Neural cell (in vitro differentiated cells): Measurements from ENCODE around the gene FNDC3A. TPM values are rescaled to one million over a fixed set of nuclear protein-coding genes. Genes with fewer than 3 reads are reported as not detected.
"Not testable (repeated sequence)": the region's sequence is repeated elsewhere in the genome, so short reads cannot be mapped to it uniquely, and the experiment has no call there.

Source experiments
- H2AFZ ChIP-seq: fragments of 200-600, 300-800 bp; sonication (generic), shearing (Covaris generic); 2 replicates; pipeline ENCODE4 v1.6.0; 2014; ENCODE audit warnings: low read depth, mild to moderate bottlenecking, antibody characterized with exemption, low read length, moderate library complexity
- H3F3A ChIP-seq: fragments of 200-600 bp; shearing (Covaris generic); 2 replicates; pipeline ENCODE4 v1.6.1; 2016; ENCODE audit warnings: mild to moderate bottlenecking, moderate library complexity, mixed read lengths, antibody characterized with exemption, low read length; ENCODE audit not compliant: insufficient read depth, poor library complexity, severe bottlenecking
- H3K27ac ChIP-seq: fragments of 200-600, 300-800 bp; sonication (generic), shearing (Covaris generic); 2 replicates; pipeline ENCODE4 v1.5.1; 2014; ENCODE audit warnings: mild to moderate bottlenecking, low read length, moderate library complexity
- H3K27me3 ChIP-seq: fragments of 300-800, 200-600 bp; sonication (generic), shearing (Covaris generic); 2 replicates; pipeline ENCODE4 v1.6.0; 2014; ENCODE audit warnings: mild to moderate bottlenecking, low read depth, low read length, moderate library complexity; ENCODE audit not compliant: insufficient read depth
- H3K36me3 ChIP-seq: fragments of 300-800, 200-600 bp; sonication (generic), shearing (Covaris generic); 2 replicates; pipeline ENCODE4 v1.5.1; 2014; ENCODE audit warnings: mild to moderate bottlenecking, antibody characterized with exemption, low read length, moderate library complexity; ENCODE audit not compliant: insufficient read depth
- H3K4me2 ChIP-seq: fragments of 300-800, 200-600 bp; sonication (generic), shearing (Covaris generic); 2 replicates; pipeline ENCODE4 v1.6.0; 2014; ENCODE audit warnings: mild to moderate bottlenecking, low read length
- H3K4me3 ChIP-seq: fragments of 300-800, 200-600 bp; sonication (generic), shearing (Covaris generic); 2 replicates; pipeline ENCODE4 v1.5.1; 2014; ENCODE audit warnings: mild to moderate bottlenecking, low read length, moderate library complexity
- H3K79me2 ChIP-seq: fragments of 200-600 bp; shearing (Covaris generic); replicated peaks from 2 replicates; pipeline ENCODE4 v1.6.0; 2014; ENCODE audit warnings: mild to moderate bottlenecking, low read length, moderate library complexity; ENCODE audit not compliant: insufficient read depth
- H3K9ac ChIP-seq: fragments of 300-800, 200-600 bp; sonication (generic), shearing (Covaris generic); 2 replicates; pipeline ENCODE4 v1.6.1; 2016; ENCODE audit warnings: mild to moderate bottlenecking, low read length, mixed read lengths
- H3K9me2 ChIP-seq: fragments of 200-600 bp; shearing (Covaris generic); 2 replicates; pipeline ENCODE4 v1.6.1; 2016; ENCODE audit warnings: mild to moderate bottlenecking, low read length, mixed read lengths; ENCODE audit not compliant: insufficient read depth
- H3K9me3 ChIP-seq: fragments of 200-600, 300-800 bp; sonication (generic), shearing (Covaris generic); 2 replicates; pipeline ENCODE4 v1.6.1; 2016; ENCODE audit warnings: mild to moderate bottlenecking, mixed run types, low read length, moderate library complexity, mixed read lengths
- H4K20me1 ChIP-seq: fragments of 200-600 bp; shearing (Covaris generic); 2 replicates; pipeline ENCODE4 v1.6.1; 2016; ENCODE audit warnings: mild to moderate bottlenecking, mixed run types; ENCODE audit not compliant: insufficient read depth
- CTCF ChIP-seq: fragments of 450-650 bp; IDR thresholded peaks from 2 replicates; pipeline ENCODE4 v1.5.1; 2014; ENCODE audit warnings: antibody characterized with exemption, mild to moderate bottlenecking, moderate library complexity; ENCODE audit not compliant: poor library complexity, severe bottlenecking
- EP300 ChIP-seq: fragments of 450-650 bp; conservative IDR thresholded peaks from 2 replicates; pipeline ENCODE4 v1.6.1; 2014; ENCODE audit warnings: antibody characterized with exemption, mild to moderate bottlenecking, moderate library complexity; ENCODE audit not compliant: poor library complexity, severe bottlenecking
- MXI1 ChIP-seq: fragments of 450-650 bp; conservative IDR thresholded peaks from 2 replicates; pipeline ENCODE4 v1.6.1; 2014; ENCODE audit warnings: antibody characterized with exemption, mild to moderate bottlenecking; ENCODE audit not compliant: poor library complexity, severe bottlenecking
- POLR2AphosphoS5 ChIP-seq: IDR thresholded peaks from 2 replicates; pipeline ENCODE4 v1.6.1; 2012
- RAD21 ChIP-seq: fragments of 450-650 bp; conservative IDR thresholded peaks from 2 replicates; pipeline ENCODE4 v1.6.1; 2014; ENCODE audit warnings: antibody characterized with exemption, mild to moderate bottlenecking, moderate library complexity
- REST ChIP-seq: IDR thresholded peaks from 2 replicates; pipeline ENCODE4 v1.6.1; 2012; ENCODE audit warnings: borderline replicate concordance
- SMC3 ChIP-seq: fragments of 450-650 bp; conservative IDR thresholded peaks from 2 replicates; pipeline ENCODE4 v1.6.1; 2014; ENCODE audit warnings: antibody characterized with exemption, mild to moderate bottlenecking, moderate library complexity; ENCODE audit not compliant: poor library complexity
- TAF1 ChIP-seq: IDR thresholded peaks from 2 replicates; pipeline ENCODE4 v1.6.1; 2012; ENCODE audit warnings: low read depth
- polyA plus RNA-seq: library from polyadenylated mRNA; depleted of rRNA; stranded (reverse); fragments of >200 nt; gene quantifications from 2 replicates; pipeline ENCODE4 v1.2.3, GENCODE V29; 2014

Gene FNDC3A
- polyA plus RNA-seq, 1 donor from 2014 or later = 83.8 TPM

- no peak for TF ChIP-seq EP300
- TF ChIP-seq POLR2AphosphoS5 = no peak
- TF ChIP-seq SMC3 = no peak
- no peak for TF ChIP-seq TAF1
- TF ChIP-seq REST = no peak
- no peak for TF ChIP-seq RAD21
- TF ChIP-seq CTCF = no peak
- no peak for TF ChIP-seq MXI1
- Histone ChIP-seq H3K27me3 (no peaks in the 10 kb centered on the region), H3K4me2 (no peak overlapping the region), H3K79me2 (no peaks in the 10 kb centered on the region), H3F3A (no peaks in the 10 kb centered on the region), H3K9me3 (peaks cover 10% of the 10 kb centered on the region), H3K4me3 (no peak overlapping the region), H3K36me3 (peaks cover 13% of the 10 kb centered on the region), H4K20me1 (no peaks in the 10 kb centered on the region), H3K27ac (no peak overlapping the region), H3K9ac (no peak overlapping the region), H2AFZ (no peak overlapping the region), H3K9me2 (no peaks in the 10 kb centered on the region)
These were observed 172.7 kb downstream of the FNDC3A start for GRCh38 chr13:49148405-49148804.

GRCh38 chr13:49157955-49158584, 182.4 kb downstream of the FNDC3A start:
- H3K9ac ChIP-seq, H3K9me3 ChIP-seq, H3F3A ChIP-seq, H3K27me3 ChIP-seq, H3K4me2 ChIP-seq, H4K20me1 ChIP-seq, H3K9me2 ChIP-seq, H3K36me3 ChIP-seq, H3K27ac ChIP-seq, H3K4me3 ChIP-seq, H3K79me2 ChIP-seq, H2AFZ ChIP-seq: not testable (repeated sequence)

- not testable (repeated sequence) for H3K79me2 ChIP-seq, H3K9ac ChIP-seq, H3K9me2 ChIP-seq, H3K4me3 ChIP-seq, H3K4me2 ChIP-seq, H3K27ac ChIP-seq, H3K9me3 ChIP-seq, H3F3A ChIP-seq, H4K20me1 ChIP-seq, H3K27me3 ChIP-seq, H2AFZ ChIP-seq
- H3K36me3 ChIP-seq = peaks cover 14% of the 10 kb centered on the region
These were observed 187.4 kb downstream of the FNDC3A start for GRCh38 chr13:49163162-49163561.
